ENCODE measurements around the gene DNHD1. TPM values are rescaled to one million over a fixed set of nuclear protein-coding genes. Genes with fewer than 3 reads are reported as not detected.

The DNHD1 gene
- total and polyA plus RNA-seq, 2 of the 8 experiments (the other 6 are each of a cell fraction or from before 2014, with no cell fraction given) = 5.0 to 6.8 TPM

GRCh38 chr11:6587360-6587953 lies 90.4 kb downstream of the DNHD1 start (continued):
- no peak for TF ChIP-seq MAX (IDR thresholded peaks at IDR 0.05)
- no peak for TF ChIP-seq ATF2 (IDR thresholded peaks at IDR 0.05; ENCODE audit: low read length)

All from H1 (cell line).